ENCODE results near the gene MGAT1.
"Not testable (repeated sequence)": the region's sequence is repeated elsewhere in the genome, so short reads cannot be mapped to it uniquely, and the experiment has no call there.

MGAT1 gene

GRCh38 chr5:180785121-180785781 is 17.4 kb downstream of the MGAT1 start:
- DNase-seq (ENCODE audit: low spot score) = no peak

GRCh38 chr5:180784497-180785097 is 18.0 kb downstream of the MGAT1 start:
- peak; percentile 89 for DNase-seq (ENCODE audit: low spot score)

GRCh38 chr5:180783340-180784052 is 19.1 kb downstream of the MGAT1 start:
- DNase-seq (ENCODE audit: low spot score) = no peak

- DNase-seq (ENCODE audit: low spot score) = no peak
These were observed 19.9 kb downstream of the MGAT1 start for GRCh38 chr5:180782748-180783147.

- DNase-seq (ENCODE audit: low spot score) = not testable (repeated sequence)
These were observed 20.7 kb downstream of the MGAT1 start for GRCh38 chr5:180781900-180782326.

GRCh38 chr5:180779985-180780610 is 22.5 kb downstream of the MGAT1 start:
- no peak for DNase-seq (ENCODE audit: low spot score)

GRCh38 chr5:180777475-180777874 is 25.1 kb downstream of the MGAT1 start:
- no peak for DNase-seq (ENCODE audit: low spot score)

- DNase-seq (ENCODE audit: low spot score) = no peak
These were observed 26.2 kb downstream of the MGAT1 start for GRCh38 chr5:180776376-180776775.

- DNase-seq (ENCODE audit: low spot score) = no peak
These were observed 27.0 kb downstream of the MGAT1 start for GRCh38 chr5:180775624-180776023.

GRCh38 chr5:180771839-180772238 is 30.8 kb downstream of the MGAT1 start:
- DNase-seq (ENCODE audit: low spot score) = no peak

GRCh38 chr5:180769821-180770220 is 32.8 kb downstream of the MGAT1 start:
- no peak for DNase-seq (ENCODE audit: low spot score)

GRCh38 chr5:180755601-180756000 is 47.0 kb downstream of the MGAT1 start:
- no peak for DNase-seq (ENCODE audit: low spot score)

- DNase-seq (ENCODE audit: low spot score) = no peak
These were observed 58.4 kb downstream of the MGAT1 start for GRCh38 chr5:180744253-180744652.

- no peak for DNase-seq (ENCODE audit: low spot score)
These were observed 59.9 kb downstream of the MGAT1 start for GRCh38 chr5:180742727-180743126.

GRCh38 chr5:180740953-180741352 is 61.7 kb downstream of the MGAT1 start:
- DNase-seq (ENCODE audit: low spot score) = not testable (repeated sequence)

- DNase-seq (ENCODE audit: low spot score) = no peak
These were observed 62.6 kb downstream of the MGAT1 start, which contains the start of gene OR2Y1 for GRCh38 chr5:180739958-180740357. Gene OR2Y1 (minus strand): TSS chr5:180740058. CDS start chr5:180740058, 0 bp downstream.

- DNase-seq (ENCODE audit: low spot score) = no peak
These were observed 63.3 kb downstream of the MGAT1 start for GRCh38 chr5:180739271-180739670.

- DNase-seq (ENCODE audit: low spot score) = no peak
These were observed 66.1 kb downstream of the MGAT1 start for GRCh38 chr5:180736536-180736935.
